Measurements from ENCODE around the gene GCNT4.
"Not testable (repeated sequence)": the region's sequence is repeated elsewhere in the genome, so short reads cannot be mapped to it uniquely, and the experiment has no call there.

Gene GCNT4

GRCh38 chr5:75052192-75053053, at the start of gene GCNT4:
GCNT4 (minus strand) TSS chr5:75052558; CDS start chr5:75030037, 22,521 bp downstream.
- no peak for DNase-seq

GRCh38 chr5:75095956-75096355, 43.6 kb upstream of the GCNT4 start:
- not testable (repeated sequence) for DNase-seq

- DNase-seq, result no peak
These were observed 39.2 kb upstream of the GCNT4 start for GRCh38 chr5:75091597-75091996.

GRCh38 chr5:75089662-75090061, 37.3 kb upstream of the GCNT4 start:
- no peak for DNase-seq

- DNase-seq, result no peak
These were observed 36.8 kb upstream of the GCNT4 start for GRCh38 chr5:75089137-75089536.

- no peak for DNase-seq
These were observed 36.3 kb upstream of the GCNT4 start for GRCh38 chr5:75088648-75089047.

- no peak for DNase-seq
These were observed 29.2 kb upstream of the GCNT4 start for GRCh38 chr5:75081510-75081909.

GRCh38 chr5:75079346-75079745, 27.0 kb upstream of the GCNT4 start:
- not testable (repeated sequence) for DNase-seq

GRCh38 chr5:75078027-75078426, 25.7 kb upstream of the GCNT4 start:
- DNase-seq, result no peak

GRCh38 chr5:75072061-75072460, 19.7 kb upstream of the GCNT4 start:
- no peak for DNase-seq

- DNase-seq, result no peak
These were observed 18.7 kb upstream of the GCNT4 start for GRCh38 chr5:75071100-75071499.

- no peak for DNase-seq
These were observed 15.1 kb upstream of the GCNT4 start for GRCh38 chr5:75067434-75067833.

GRCh38 chr5:75062925-75063531, 10.7 kb upstream of the GCNT4 start:
- DNase-seq, result no peak

- DNase-seq, result no peak
These were observed 7.7 kb upstream of the GCNT4 start for GRCh38 chr5:75059912-75060545.

- DNase-seq, result no peak
These were observed 6.7 kb upstream of the GCNT4 start for GRCh38 chr5:75058986-75059535.

GRCh38 chr5:75057561-75057960, 5.2 kb upstream of the GCNT4 start:
- no peak for DNase-seq

- no peak for DNase-seq
These were observed 3.4 kb upstream of the GCNT4 start for GRCh38 chr5:75055727-75056144.

GRCh38 chr5:75054134-75054930, 2.0 kb upstream of the GCNT4 start:
- no peak for DNase-seq

GRCh38 chr5:75053304-75054133, 1.2 kb upstream of the GCNT4 start:
- DNase-seq, result peak in 1 of 2 experiments; percentile 5

GRCh38 chr5:75053054-75053303, 621 bp upstream of the GCNT4 start:
- no peak for DNase-seq

- DNase-seq, result no peak
These were observed 1.1 kb downstream of the GCNT4 start for GRCh38 chr5:75051217-75051751.

GRCh38 chr5:75050415-75050814, 1.9 kb downstream of the GCNT4 start:
- no peak for DNase-seq
